Endothelial cell of umbilical vein (primary cell): ENCODE results near the gene NSL1. TPM values are rescaled to one million over a fixed set of nuclear protein-coding genes. Genes with fewer than 3 reads are reported as not detected.

ENCODE experiments used
- BruUV-seq: library from RNA; stranded (reverse); fragments of 400-500 nt; replicated peaks from 2 replicates; lab custom pipeline; 2021; lab: Mats Ljungman, UMichigan
- CTCF ChIA-PET: fragments of 300-600, 350-600 bp; sonication (Branson Sonifier 250); formaldehyde crosslinking; loops from one replicate; lab custom pipeline; 2021; ENCODE audit warnings: antibody characterized with exemption, inconsistent platforms; lab: Charles Lee
- POLR2A ChIA-PET: fragments of 300-600, 350-600 bp; sonication (Branson Sonifier 250); formaldehyde crosslinking; loops from one replicate; lab custom pipeline; 2021; ENCODE audit warnings: antibody characterized with exemption, inconsistent platforms; lab: Charles Lee
- DNase-seq: peaks from one replicate; pipeline ENCODE4 v3.0.0-alpha.2; 2011; ENCODE audit warnings: low read depth, low spot score
- FAIRE-seq: peaks from 2 replicates; lab custom pipeline; 2011; peaks lifted over from hg19 to GRCh38; lab: Jason Lieb, UNC
- H2AFZ ChIP-seq: 2 replicates; pipeline ENCODE4 v1.6.0; 2012; ENCODE audit warnings: low read depth, low read length, control low read depth, inconsistent platforms
- H3K27ac ChIP-seq: 2 replicates; pipeline ENCODE4 v1.5.1; 2011; ENCODE audit warnings: low read depth, mild to moderate bottlenecking, control low read depth, low read length, moderate library complexity; ENCODE audit not compliant: insufficient read depth
- H3K27me3 ChIP-seq, 2 experiments: 2 replicates each; pipeline versions ENCODE4 v1.6.0 to v1.6.1; 2011; ENCODE audit warnings: low read length in 2 of 2, mixed read lengths in 1 of 2; ENCODE audit not compliant: control insufficient read depth in 2 of 2, insufficient read depth in 2 of 2
- H3K36me3 ChIP-seq, 2 experiments: 2 replicates in 1 of 2; 3 replicates in 1 of 2; pipeline ENCODE4 v1.5.1; 2011; ENCODE audit warnings: low read length in 2 of 2, mild to moderate bottlenecking in 1 of 2, moderate library complexity in 1 of 2; ENCODE audit not compliant: control insufficient read depth in 2 of 2, insufficient read depth in 2 of 2; ENCODE audit errors: extremely low read depth in 1 of 2
- H3K4me1 ChIP-seq: 3 replicates; pipeline ENCODE4 v1.5.1; 2011; ENCODE audit warnings: mild to moderate bottlenecking, low read length; ENCODE audit not compliant: control insufficient read depth, insufficient read depth; ENCODE audit errors: extremely low read depth
- H3K4me2 ChIP-seq: 2 replicates; pipeline ENCODE4 v1.6.1; 2011; ENCODE audit warnings: low read length, control low read depth, mixed read lengths; ENCODE audit not compliant: insufficient read depth
- H3K4me3 ChIP-seq, 3 experiments: fragments of 200-600 bp in 1 of 3; sonication (generic), shearing (Covaris generic) in 1 of 3; replicated peaks in 1 of 3; 2 replicates each; pipeline ENCODE4 v1.5.1; 2011 to 2016; ENCODE audit warnings: control low read depth in 3 of 3, low read length in 3 of 3, mild to moderate bottlenecking in 2 of 3, inconsistent platforms in 1 of 3, low read depth in 1 of 3, moderate library complexity in 1 of 3; ENCODE audit not compliant: insufficient read depth in 1 of 3
- H3K79me2 ChIP-seq: 2 replicates; pipeline ENCODE4 v1.6.0; 2012; ENCODE audit warnings: low read length, inconsistent platforms; ENCODE audit not compliant: control insufficient read depth, insufficient read depth
- H3K9ac ChIP-seq: replicated peaks from 2 replicates; pipeline ENCODE3; 2011; ENCODE audit warnings: low read length, control low read depth; ENCODE audit not compliant: insufficient read depth; ENCODE audit errors: extremely low read depth
- H3K9me1 ChIP-seq: replicated peaks from 3 replicates; pipeline ENCODE4 v1.6.0; 2011; ENCODE audit warnings: mild to moderate bottlenecking, low read length; ENCODE audit not compliant: control insufficient read depth, insufficient read depth; ENCODE audit errors: extremely low read depth
- H3K9me3 ChIP-seq: replicated peaks from 2 replicates; pipeline ENCODE4 v1.5.1; 2012; ENCODE audit warnings: low read length, inconsistent platforms; ENCODE audit not compliant: control insufficient read depth, insufficient read depth
- H4K20me1 ChIP-seq: replicated peaks from 2 replicates; pipeline ENCODE3; 2011; ENCODE audit warnings: mild to moderate bottlenecking, low read length; ENCODE audit not compliant: control insufficient read depth, insufficient read depth; ENCODE audit errors: extremely low read depth
- CTCF ChIP-seq, 2 donors: IDR thresholded peaks; 1 replicate in 1 of 2; 2 replicates in 1 of 2; pipeline ENCODE4 v1.5.1; 2011; ENCODE audit warnings: low read length in 2 of 2, mild to moderate bottlenecking in 2 of 2, moderate library complexity in 2 of 2, control low read depth in 1 of 2, inconsistent platforms in 1 of 2, low read depth in 1 of 2; ENCODE audit not compliant: insufficient read depth in 1 of 2; ENCODE audit errors: extremely low read depth in 1 of 2
- EZH2 ChIP-seq: IDR thresholded peaks from 2 replicates; pipeline ENCODE4 v1.6.1; 2012; ENCODE audit warnings: borderline replicate concordance, low read depth, mild to moderate bottlenecking, moderate library complexity, low read length, inconsistent platforms; ENCODE audit not compliant: severe bottlenecking
- FOS ChIP-seq: IDR thresholded peaks from 2 replicates; pipeline ENCODE4 v1.6.1; 2011; ENCODE audit warnings: mild to moderate bottlenecking, low read length, moderate library complexity, borderline replicate concordance; ENCODE audit not compliant: insufficient read depth
- GATA2 ChIP-seq: IDR thresholded peaks from 2 replicates; pipeline ENCODE4 v1.7.0; 2011; ENCODE audit warnings: low read depth, mild to moderate bottlenecking, moderate library complexity, mixed read lengths, low read length; ENCODE audit not compliant: insufficient read length, insufficient read depth
- JUN ChIP-seq: IDR thresholded peaks from 2 replicates; pipeline ENCODE4 v1.6.1; 2011; ENCODE audit warnings: borderline replicate concordance, low read depth; ENCODE audit not compliant: insufficient read length, insufficient read depth
- MYC ChIP-seq: IDR thresholded peaks from one replicate; pipeline ENCODE4 v1.6.1; 2011; ENCODE audit warnings: mild to moderate bottlenecking, low read depth, low read length
- POLR2A ChIP-seq: IDR thresholded peaks from 2 replicates; pipeline ENCODE4 v1.6.1; 2012; ENCODE audit warnings: low read depth, mild to moderate bottlenecking, control low read depth, low read length
- dilution Hi-C: fragments of 300-500 bp; cut with MboI; formaldehyde crosslinking; loops from one replicate; pipeline ENCODE4 v1.15.0; 2019; ENCODE audit warnings: low sequenced_read_pairs; ENCODE audit not compliant: extremely low pct_ligation_motif_present
- intact Hi-C: fragments of 100-400 bp; cut with micrococcal nuclease; formaldehyde crosslinking; loops from one replicate; pipeline ENCODE4 v1.10.0; 2022
- polyA plus RNA-seq, 4 experiments: library from polyadenylated mRNA; depleted of rRNA in 3 of 4; stranded (reverse) in 3 of 4; unstranded in 1 of 4; fragments of >200 nt; gene quantifications; 2 replicates each; pipeline versions ENCODE4 v1.2.1 to v1.2.3, GENCODE V29; 2011 to 2012; ENCODE audit warnings: missing spikeins in 1 of 4
- total RNA-seq: library from RNA; stranded (reverse); gene quantifications from 2 replicates; pipeline ENCODE4 v1.2.3, GENCODE V29; 2021

The NSL1 gene
- total and polyA plus RNA-seq, 2 donors (not counting 3 experiments of a cell fraction or from before 2014, with no cell fraction given), result 15.5 to 30.2 TPM

GRCh38 chr1:212824201-212824600 lies 32.6 kb upstream of the NSL1 start:
- CTCF ChIA-PET, result interaction anchor here (1.0 to 1.5 kb wide), 2 partner anchors 9 to 16 kb away, joined by 3 to 5 read pairs; no protein-coding TSS in a partner anchor
- FAIRE-seq, result no peak
- Histone ChIP-seq H3K4me2 (no peak overlapping the region), H3K9ac (no peak overlapping the region), H2AFZ (no peak overlapping the region), H4K20me1 (no peaks in the 10 kb centered on the region), H3K9me3 (peaks cover 3% of the 10 kb centered on the region), H3K4me3 (no peak overlapping the region), H3K79me2 (no peaks in the 10 kb centered on the region), H3K9me1 (no peaks in the 10 kb centered on the region), H3K27ac (no peak overlapping the region), H3K27me3 (no peaks in the 10 kb centered on the region), H3K4me1 (peaks cover 4% of the 10 kb centered on the region), H3K36me3 (no peaks in the 10 kb centered on the region)
- BruUV-seq, result no TSS peak
- no peak for TF ChIP-seq MYC
- TF ChIP-seq JUN, result no peak
- no peak for TF ChIP-seq EZH2
- TF ChIP-seq POLR2A, result no peak
- TF ChIP-seq CTCF (IDR thresholded peaks at IDR 0.05; ENCODE audit: extremely low read depth in 1 of 2, insufficient read depth in 1 of 2, low read depth in 1 of 2, low read length in 2 of 2), result no peak
- TF ChIP-seq GATA2, result no peak
- no peak for TF ChIP-seq FOS
- POLR2A ChIA-PET, result no interaction called here
- DNase-seq, result no peak
- dilution Hi-C loops, result no loop called here
- intact Hi-C loops, result loop anchor here (5.0 kb wide), 1 partner anchor 33 kb away; the partner anchor contains the start of gene FLVCR1
